HG02759 (cell line): ENCODE measurements around the gene PRKCD.

Experiments used
- ATAC-seq: cut with Tn5 transposase; IDR thresholded peaks from one replicate; pipeline ENCODE4 v1.9.1; 2021; ENCODE audit warnings: mild to moderate bottlenecking, moderate library complexity; ENCODE audit not compliant: unreplicated experiment

Gene PRKCD

DNA sequence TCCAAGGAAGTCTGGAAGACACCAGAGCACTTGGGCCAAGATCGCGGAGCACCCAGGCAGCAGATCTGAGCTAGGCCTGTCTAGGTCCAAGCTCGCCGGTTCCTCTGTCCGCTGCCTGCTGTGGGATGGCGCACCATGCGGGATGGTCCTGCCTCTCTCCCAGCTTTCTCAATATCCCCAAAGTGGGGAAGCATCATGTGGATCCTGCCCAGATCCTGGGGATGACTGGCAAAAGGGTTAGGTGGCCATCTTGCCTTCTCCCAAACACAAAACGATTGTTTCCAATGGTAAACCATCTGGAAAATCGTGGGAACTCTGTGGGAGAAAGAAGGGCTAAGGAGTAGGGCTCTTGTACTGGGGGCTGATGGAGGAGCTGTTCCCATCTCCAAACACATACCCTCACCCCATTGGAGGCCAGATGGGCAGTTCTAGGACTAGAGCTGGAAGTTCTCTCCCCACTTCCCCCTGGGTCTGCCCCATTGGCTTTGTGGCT is 8.9 kb downstream of the PRKCD start:
- ATAC-seq = no peak

GRCh38 chr3:53170325-53171063 is 9.5 kb downstream of the PRKCD start:
- peak; percentile 47 for ATAC-seq

DNA sequence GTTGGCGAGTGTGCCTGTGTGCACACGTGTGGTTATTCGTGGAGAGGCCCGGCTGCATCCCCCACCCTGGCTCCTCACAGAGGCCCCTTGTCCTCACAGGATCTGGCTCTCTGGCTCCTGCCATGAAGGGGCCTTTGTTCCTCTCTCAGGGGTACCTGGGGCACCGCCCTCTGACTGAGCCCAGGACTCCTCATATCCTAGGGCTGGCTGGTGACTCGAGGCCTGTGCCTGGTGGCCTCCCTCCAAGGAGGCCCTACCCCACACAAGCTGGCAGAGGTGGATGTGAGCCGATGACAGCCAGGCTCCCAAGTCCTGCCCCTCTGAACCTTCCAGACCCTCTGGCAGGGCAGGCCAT is 10.0 kb downstream of the PRKCD start:
- ATAC-seq = no peak

DNA sequence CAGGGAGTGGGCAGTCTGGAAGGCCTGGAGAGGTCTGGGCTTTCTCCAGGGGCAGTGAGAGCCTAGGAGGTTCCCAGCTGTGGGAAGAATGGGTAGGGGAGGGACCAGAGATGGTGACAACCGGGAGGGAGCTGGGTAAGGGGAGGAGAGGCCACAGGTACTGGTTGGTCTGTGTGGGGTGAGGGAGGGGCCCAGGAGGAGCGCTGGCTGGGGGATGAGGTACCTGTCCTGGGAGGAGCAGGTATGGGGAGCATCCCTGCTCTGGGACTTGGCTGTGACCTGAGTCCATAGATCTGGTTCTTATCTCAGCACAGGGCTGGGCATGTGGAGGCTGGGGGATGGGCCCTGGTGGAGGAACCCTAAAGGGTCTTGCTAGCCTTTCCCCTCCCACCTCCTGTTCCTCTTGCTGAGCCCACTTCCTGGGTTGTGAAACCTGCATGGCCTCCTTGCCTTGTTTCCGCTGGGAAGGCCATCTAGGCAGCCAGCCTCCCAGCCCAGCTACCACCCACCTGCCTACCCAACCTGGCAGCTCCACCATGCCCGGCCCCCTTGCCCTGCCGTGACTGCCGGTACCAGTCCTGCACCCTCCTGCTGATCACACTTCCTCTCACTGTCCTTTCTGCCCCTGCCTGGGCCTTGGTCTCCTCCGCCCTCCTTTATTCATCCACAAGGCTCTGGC is 11.0 kb downstream of the PRKCD start:
- no peak for ATAC-seq

GRCh38 chr3:53173107-53173506 is 12.1 kb downstream of the PRKCD start:
- no peak for ATAC-seq

DNA sequence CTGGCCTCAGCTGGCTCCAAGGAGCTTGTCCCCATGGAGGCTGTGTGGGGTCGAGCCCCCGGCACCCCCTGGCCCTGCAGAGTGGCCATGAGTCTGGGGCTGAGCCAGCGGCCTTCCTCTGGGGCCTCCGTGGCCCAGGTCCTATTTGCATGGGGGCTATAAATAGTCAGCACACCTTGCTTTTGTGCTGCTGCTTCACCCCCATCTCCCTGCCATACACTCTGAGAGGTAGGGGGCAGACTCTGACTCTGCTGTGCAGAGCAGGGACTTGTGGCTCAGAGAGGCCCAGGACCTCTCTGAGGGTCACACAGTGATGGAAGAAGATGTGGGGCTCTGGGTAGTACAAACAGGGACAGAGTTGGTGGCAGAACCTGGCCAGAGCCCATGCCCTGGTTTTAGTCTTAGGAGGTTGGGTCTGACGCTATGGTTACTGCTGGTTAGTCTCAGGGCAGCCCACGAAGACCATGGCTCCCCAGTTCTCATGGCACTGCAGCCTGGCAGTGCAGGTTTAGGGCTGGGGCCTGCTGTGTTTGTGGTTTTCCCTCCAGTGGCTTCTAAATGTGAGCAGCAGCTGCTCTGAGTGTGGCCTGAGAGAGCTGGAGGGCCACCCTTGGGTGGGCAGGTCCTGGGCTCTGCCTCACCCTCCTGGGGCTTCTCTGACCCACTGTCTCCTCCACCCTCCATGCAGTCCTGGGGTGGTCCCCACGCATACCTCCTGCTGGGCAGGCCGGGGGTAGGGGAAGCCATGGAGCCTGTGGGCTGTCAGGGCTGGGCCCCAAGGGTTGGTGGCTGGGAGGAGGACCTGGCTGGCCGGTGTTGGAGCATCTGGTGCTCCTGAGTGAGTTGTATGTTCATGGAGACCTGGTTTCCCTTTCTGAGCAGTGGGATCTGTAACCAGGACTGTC is 13.6 kb downstream of the PRKCD start:
- peak; percentile 41 for ATAC-seq

GRCh38 chr3:53175613-53176540 is 14.9 kb downstream of the PRKCD start:
- ATAC-seq = no peak

DNA sequence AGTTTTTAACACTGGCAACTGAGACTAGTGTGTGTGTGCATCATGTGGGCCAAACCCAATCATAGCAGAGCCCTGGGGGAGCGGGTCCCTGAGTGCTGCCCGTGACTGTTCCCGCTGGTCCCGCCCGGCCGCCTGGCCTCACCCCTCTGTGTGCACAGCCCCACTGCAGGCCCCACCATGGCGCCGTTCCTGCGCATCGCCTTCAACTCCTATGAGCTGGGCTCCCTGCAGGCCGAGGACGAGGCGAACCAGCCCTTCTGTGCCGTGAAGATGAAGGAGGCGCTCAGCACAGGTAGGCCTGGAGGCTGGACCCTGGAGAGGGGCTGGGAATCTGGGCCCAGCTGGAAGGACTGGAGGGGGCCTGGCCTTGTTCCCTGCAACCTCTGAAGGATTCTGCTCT is 17.2 kb downstream of the PRKCD start:
- ATAC-seq = no peak

GRCh38 chr3:53179580-53179979 is 18.6 kb downstream of the PRKCD start:
- ATAC-seq = no peak

DNA sequence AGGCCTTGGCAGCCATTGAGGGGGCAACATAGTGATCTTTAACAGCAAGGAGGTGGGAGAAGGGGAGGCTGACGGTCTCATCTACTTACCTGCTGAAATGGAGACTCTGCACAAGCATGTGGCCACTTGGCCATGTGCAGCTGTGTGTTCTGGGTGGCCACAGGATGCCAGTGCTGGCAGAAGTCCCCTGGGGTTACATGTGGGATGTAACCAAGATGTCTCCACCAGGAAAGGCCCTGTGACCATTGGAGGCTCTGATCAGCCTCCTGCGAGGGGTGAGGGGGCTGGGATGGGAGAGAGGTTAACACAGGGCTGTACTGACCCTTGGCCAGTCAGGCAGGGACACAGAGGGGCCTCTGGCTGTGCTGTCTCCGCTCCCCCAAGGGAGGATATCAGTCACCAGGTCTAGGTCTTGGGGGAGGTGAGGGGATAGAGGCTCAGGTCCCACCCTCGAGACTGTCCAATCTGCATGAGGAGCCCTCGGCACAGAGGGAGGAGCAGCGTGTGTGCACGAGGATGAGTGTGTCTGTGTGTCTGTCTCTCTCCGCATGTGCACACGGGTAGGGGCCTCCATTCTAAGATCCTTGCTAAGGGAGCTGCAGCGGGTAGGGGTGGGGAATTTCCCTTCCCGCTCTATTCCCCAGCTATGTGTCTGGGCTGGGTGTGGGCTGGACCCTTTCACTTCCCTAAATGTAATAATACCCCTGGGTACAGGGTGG is 19.5 kb downstream of the PRKCD start:
- peak; percentile 96 for ATAC-seq

DNA sequence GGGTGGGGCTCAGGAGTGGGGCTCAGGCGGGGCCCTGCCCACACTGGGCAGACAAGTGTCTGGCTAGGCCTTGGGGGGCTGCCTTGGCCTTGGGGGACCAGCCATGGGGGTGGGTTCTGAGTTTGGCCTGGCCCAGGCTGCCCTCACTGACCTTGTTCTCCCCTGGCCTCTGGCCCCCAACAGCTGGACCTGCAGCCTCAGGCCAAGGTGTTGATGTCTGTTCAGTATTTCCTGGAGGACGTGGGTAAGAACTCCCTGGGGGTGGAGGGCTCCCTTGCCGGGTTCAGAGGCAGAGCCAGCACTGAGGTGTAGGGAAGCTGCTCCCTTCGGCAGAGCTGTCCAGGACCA is 20.0 kb downstream of the PRKCD start:
- peak; percentile 21 for ATAC-seq

GRCh38 chr3:53181528-53181927 is 20.5 kb downstream of the PRKCD start:
- ATAC-seq = no peak

DNA sequence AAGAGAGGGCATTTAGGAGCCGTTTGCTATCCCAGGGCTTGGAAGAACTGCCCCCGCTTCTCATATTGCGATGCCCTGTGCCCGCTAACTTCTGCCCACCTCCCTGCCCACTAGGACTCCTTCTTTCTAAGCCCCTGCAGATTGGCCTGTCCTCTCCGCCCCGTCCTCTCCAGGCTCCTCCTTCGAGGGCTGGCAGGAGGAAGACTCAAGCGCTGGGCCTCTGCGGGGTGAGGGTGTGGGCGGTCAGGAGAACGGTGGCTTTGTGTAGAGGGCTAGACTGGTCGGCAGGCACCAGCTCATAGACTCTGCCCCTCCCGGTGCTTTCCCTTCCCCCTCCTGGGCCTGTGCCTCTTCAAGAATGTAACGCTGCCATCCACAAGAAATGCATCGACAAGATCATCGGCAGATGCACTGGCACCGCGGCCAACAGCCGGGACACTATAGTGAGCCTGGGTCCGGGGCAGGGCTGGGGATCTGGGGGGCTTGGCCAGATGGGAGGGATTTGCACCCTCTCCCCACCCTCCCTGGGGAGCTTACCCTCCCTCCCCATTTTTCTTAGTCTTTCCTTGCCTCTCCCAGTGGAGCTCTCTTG is 21.9 kb downstream of the PRKCD start:
- no peak for ATAC-seq

GRCh38 chr3:53183514-53183913 is 22.5 kb downstream of the PRKCD start:
- ATAC-seq = no peak

GRCh38 chr3:53184701-53185100 is 23.7 kb downstream of the PRKCD start:
- ATAC-seq = no peak

DNA sequence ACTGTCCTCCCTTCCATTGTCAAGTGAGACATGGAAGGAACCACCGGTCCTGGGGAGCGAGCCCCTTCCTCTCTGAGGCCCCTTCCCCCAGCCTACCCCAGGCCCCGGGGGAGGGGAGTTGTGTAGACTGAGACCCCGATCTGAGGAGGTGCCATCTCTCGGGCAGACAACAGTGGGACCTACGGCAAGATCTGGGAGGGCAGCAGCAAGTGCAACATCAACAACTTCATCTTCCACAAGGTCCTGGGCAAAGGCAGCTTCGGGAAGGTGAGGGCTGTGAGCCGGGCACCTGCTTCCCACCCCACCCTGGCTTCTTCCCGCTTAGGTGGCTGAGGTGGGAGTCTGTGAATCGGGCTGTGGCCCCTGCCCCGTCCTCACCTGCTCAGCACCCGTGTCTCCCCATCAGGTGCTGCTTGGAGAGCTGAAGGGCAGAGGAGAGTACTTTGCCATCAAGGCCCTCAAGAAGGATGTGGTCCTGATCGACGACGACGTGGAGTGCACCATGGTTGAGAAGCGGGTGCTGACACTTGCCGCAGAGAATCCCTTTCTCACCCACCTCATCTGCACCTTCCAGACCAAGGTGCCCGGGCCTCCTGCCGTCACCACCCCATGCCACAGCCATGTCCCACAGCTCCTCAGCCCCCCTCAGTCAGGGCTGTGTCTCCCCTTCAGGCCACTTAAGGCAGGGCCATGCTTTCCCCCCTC is 24.9 kb downstream of the PRKCD start:
- ATAC-seq = no peak

DNA sequence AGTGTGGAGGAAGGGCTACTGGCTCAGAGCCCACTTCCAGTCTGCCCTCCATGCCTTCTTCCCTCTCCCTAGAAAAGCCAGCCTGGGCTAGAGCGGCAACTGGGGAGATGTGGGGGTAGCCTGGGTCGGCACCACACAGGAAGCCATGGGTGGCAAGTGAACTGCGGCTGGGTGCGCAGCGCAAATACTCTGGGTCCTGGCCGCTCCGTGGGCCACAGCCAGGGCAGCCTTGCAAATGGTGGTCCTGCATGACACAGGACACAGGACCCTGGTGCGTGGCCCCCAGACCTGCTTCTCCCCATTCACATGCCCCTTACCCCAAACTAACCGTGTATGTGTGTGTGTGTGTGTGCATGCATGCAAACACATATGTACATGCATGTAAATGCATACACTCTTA is 25.7 kb downstream of the PRKCD start:
- no peak for ATAC-seq

GRCh38 chr3:53187430-53187829 is 26.4 kb downstream of the PRKCD start:
- ATAC-seq = no peak

DNA sequence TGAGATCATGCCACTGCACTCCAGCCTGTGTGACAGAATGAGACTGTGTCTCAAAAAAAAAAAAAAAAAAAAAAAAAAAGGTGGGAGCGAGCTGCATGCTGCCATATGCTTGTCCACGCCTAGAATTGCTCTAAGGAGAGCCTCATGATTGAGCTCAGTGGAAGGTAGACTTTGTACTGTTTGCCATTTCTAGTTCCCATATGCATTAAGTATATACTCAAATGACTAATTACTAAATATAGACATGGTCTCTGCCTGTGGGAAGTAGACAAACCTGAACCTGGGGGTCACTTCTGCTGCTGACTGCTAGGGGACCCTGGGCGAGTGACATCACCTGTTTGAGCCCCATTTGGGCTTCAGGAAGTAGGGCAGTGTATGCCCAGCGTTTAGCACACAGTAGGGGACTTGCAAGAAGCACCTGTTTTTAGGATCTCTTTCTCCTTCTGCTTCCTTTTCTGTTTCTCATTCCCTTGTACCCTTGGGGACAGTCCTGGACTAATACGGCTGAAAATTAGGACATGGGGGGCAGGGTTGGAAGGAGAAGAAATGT is 27.2 kb downstream of the PRKCD start:
- no peak for ATAC-seq
